SHP77 treated with DMSO at 0.1 percent for 48 hours (cell line): ENCODE data around the gene OSM.
"Not testable (repeated sequence)": the region's sequence is repeated elsewhere in the genome, so short reads cannot be mapped to it uniquely, and the experiment has no call there.

ENCODE experiments used
- DNase-seq: peaks from one replicate; lab custom pipeline; 2025; lab: John Stamatoyannopoulos, UW

Gene OSM

GRCh38 chr22:30226192-30226832, 40.3 kb downstream of the OSM start:
- no peak for DNase-seq

- DNase-seq = no peak
These were observed 41.3 kb downstream of the OSM start for GRCh38 chr22:30225220-30225927.

GRCh38 chr22:30224161-30224857, 42.3 kb downstream of the OSM start:
- DNase-seq = no peak

- no peak for DNase-seq
These were observed 43.3 kb downstream of the OSM start for GRCh38 chr22:30223303-30223702.

- DNase-seq = no peak
These were observed 44.3 kb downstream of the OSM start for GRCh38 chr22:30222321-30222720.

- no peak for DNase-seq
These were observed 45.3 kb downstream of the OSM start for GRCh38 chr22:30221121-30221992.

- no peak for DNase-seq
These were observed 46.2 kb downstream of the OSM start for GRCh38 chr22:30220338-30221012.

- DNase-seq = no peak
These were observed 46.9 kb downstream of the OSM start for GRCh38 chr22:30219668-30220278.

GRCh38 chr22:30219049-30219654, 47.5 kb downstream of the OSM start:
- no peak for DNase-seq

GRCh38 chr22:30217698-30218560, 48.7 kb downstream of the OSM start:
- DNase-seq = no peak

GRCh38 chr22:30216710-30217109, 49.9 kb downstream of the OSM start:
- DNase-seq = no peak

GRCh38 chr22:30216272-30216671, 50.4 kb downstream of the OSM start:
- not testable (repeated sequence) for DNase-seq

- DNase-seq = peak; percentile 71
These were observed 51.8 kb downstream of the OSM start for GRCh38 chr22:30214703-30215407.

GRCh38 chr22:30212996-30213441, 53.6 kb downstream of the OSM start:
- no peak for DNase-seq
